Omental fat pad (tissue), 4 donors: Measurements from ENCODE around the gene GALNT14. TPM values are rescaled to one million over a fixed set of nuclear protein-coding genes. Genes with fewer than 3 reads are reported as not detected.

ENCODE experiments used
- ATAC-seq: fragments of 150-250 bp; one replicate; pipeline ENCODE4 v1.9.1; 2016; ENCODE audit warnings: mild to moderate bottlenecking, moderate library complexity; ENCODE audit not compliant: low FRiP score
- DNase-seq: peaks from one replicate; pipeline ENCODE4 v3.0.0-alpha.2; 2019; ENCODE audit warnings: low spot score
- total RNA-seq, 4 donors: library from RNA; depleted of rRNA; stranded (reverse); fragments of >200 nt; gene quantifications; one replicate each; pipeline ENCODE4 v1.1.0, GENCODE V29; 2016
- TF ChIP-seq, protein P1 (sequence below), 3 donors: fragments of 450-650 bp; IDR thresholded peaks; one replicate each; pipeline ENCODE4 v1.5.1; 2016 to 2017; ENCODE audit warnings: antibody characterized with exemption in 3 of 3, mild to moderate bottlenecking in 3 of 3, moderate library complexity in 2 of 3

GALNT14 gene
- total RNA-seq, 4 donors from 2014 or later = 0.65 to 2.6 (median 2.0) TPM

DNA sequence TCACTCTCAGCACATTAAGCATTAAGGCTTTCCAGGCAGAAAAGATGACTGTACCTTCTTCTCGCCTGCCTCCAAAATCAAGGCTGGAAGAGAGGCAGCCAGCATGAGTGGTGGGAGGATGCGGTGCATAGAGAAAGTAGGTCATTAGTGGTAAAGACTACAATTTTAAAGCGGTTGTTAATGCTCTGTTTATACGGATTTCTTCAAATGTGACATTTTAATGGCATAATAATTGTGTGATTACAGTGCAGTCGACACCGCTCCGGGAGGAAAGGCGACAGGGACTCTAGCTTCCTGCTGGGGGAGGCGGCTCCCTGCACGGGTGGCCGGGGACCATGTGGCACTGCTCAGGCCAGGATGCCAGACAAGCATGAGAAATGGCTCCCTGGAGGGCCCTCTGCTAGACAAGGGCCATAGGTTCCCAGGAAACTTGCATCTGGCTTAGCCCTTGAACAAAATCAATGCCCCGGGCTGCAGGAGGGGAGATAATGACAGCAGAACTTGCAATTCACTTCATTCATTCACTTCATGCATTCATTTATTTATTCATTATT lies 129.6 kb downstream of the GALNT14 start:
- TF ChIP-seq, protein P1, sequence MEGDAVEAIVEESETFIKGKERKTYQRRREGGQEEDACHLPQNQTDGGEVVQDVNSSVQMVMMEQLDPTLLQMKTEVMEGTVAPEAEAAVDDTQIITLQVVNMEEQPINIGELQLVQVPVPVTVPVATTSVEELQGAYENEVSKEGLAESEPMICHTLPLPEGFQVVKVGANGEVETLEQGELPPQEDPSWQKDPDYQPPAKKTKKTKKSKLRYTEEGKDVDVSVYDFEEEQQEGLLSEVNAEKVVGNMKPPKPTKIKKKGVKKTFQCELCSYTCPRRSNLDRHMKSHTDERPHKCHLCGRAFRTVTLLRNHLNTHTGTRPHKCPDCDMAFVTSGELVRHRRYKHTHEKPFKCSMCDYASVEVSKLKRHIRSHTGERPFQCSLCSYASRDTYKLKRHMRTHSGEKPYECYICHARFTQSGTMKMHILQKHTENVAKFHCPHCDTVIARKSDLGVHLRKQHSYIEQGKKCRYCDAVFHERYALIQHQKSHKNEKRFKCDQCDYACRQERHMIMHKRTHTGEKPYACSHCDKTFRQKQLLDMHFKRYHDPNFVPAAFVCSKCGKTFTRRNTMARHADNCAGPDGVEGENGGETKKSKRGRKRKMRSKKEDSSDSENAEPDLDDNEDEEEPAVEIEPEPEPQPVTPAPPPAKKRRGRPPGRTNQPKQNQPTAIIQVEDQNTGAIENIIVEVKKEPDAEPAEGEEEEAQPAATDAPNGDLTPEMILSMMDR (IDR thresholded peaks at IDR 0.05) = no peak
- DNase-seq (no peak), ATAC-seq (no peak)

DNA sequence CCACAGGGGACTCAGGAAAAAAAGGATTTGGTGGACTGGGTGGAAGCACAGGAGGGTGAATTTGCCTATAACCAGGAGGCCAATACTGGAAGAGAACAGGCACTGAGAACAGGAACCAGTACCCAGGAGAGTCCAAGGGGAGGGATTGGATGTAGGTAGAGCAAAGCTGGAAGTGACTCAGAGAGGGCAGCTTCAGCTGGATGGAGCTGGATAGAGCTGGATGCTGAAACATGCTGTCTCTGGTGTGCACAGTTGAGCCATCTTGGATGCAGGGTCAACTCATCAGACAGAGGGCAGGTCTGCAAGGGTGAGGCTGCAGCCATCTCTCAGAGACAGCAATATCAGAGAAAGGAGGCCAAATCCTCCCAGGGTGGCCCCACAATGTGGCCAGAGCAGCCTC lies 134.0 kb downstream of the GALNT14 start:
- TF ChIP-seq, protein P1 (IDR thresholded peaks at IDR 0.05) = no peak
- peak; percentile 43 for ATAC-seq
- DNase-seq = no peak

GRCh38 chr2:31003749-31004148 lies 134.5 kb downstream of the GALNT14 start:
- peak; percentile 62 for ATAC-seq
- TF ChIP-seq, protein P1 (IDR thresholded peaks at IDR 0.05) = no peak
- DNase-seq = no peak

DNA sequence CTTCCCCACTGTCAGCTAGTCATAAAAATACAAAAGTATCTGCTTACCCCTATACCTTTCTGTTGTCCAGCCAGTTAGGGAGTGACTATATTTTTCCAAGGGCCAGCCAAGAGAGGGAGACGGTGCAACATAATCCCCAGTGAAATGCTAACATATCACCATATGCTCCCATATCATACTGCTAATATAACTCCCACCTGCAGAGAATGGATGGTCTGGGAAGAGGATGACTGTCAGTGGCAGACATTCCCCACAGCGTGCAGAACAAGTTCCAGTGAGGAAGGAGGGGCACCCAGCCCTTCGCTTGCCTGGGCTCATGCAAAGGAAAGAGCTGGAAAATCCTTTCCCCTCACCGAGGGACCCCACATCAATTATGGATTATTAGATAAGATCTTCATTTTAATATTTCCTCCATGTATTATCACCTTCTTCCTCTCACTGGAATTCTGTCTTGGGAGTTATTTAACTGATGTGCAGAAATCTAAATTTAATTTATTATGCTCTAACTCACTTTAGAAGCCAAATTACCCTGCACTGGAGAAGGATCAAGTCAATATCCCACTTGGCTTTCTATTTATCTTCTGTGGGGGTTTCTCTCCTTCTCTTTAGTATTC lies 135.6 kb downstream of the GALNT14 start:
- TF ChIP-seq, protein P1 (IDR thresholded peaks at IDR 0.05) = no peak
- ATAC-seq = no peak

DNA sequence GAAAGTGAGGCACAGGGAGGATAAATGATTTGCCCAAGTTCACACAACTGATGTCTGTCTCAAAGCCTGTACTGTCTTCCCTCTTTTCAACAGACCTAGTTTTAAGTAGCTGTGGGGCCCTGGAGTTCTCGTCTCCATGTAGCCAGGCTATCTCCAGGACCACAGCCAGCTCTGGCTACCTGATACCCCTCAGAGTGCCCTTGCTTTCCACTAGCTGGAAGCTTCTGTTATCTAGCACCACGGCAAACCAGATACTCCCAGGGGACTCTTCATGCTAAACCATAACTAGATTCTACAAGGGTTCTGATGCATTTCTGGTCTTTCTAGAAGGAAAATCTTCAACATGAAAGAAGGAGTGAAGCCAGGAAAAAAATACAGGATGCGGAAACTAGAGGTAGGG lies 137.3 kb downstream of the GALNT14 start:
- no peak for ATAC-seq
- TF ChIP-seq, protein P1 (IDR thresholded peaks at IDR 0.05) = no peak
- DNase-seq = no peak

More for the DNA sequence above, 135.6 kb downstream of the GALNT14 start:
- no peak for DNase-seq

- no peak for ATAC-seq
- TF ChIP-seq, protein P1 (IDR thresholded peaks at IDR 0.05) = no peak
- DNase-seq = no peak
Observed at GRCh38 chr2:30998672-30999071, 139.6 kb downstream of the GALNT14 start.

GRCh38 chr2:30997979-30998378 lies 140.3 kb downstream of the GALNT14 start:
- TF ChIP-seq, protein P1 (IDR thresholded peaks at IDR 0.05) = no peak
- ATAC-seq (peak; percentile 39), DNase-seq (no peak)
